SK-N-SH (cell line): ENCODE data around the gene PLXND1.

Experiments
- NRF1 ChIP-seq: IDR thresholded peaks from 2 replicates; pipeline ENCODE4 v1.6.1; 2012; ENCODE audit warnings: low read depth, mild to moderate bottlenecking, low read length
- USF2 ChIP-seq: fragments of 150-350 bp; IDR thresholded peaks from 2 replicates; pipeline ENCODE4 v1.6.1; 2017; ENCODE audit warnings: antibody characterized with exemption, low read length, low read depth, borderline replicate concordance

- TF ChIP-seq NRF1 (no peak), USF2 (no peak)
Observed at GRCh38 chr3:129556358-129556695, 50.1 kb downstream of the PLXND1 start.
